HCT116 (cell line): ENCODE results near the gene GPRIN1.

Experiments
- TCF7L2 ChIP-seq: IDR thresholded peaks from 2 replicates; pipeline ENCODE4 v1.7.0; 2011; ENCODE audit warnings: borderline replicate concordance, inconsistent platforms; ENCODE audit not compliant: insufficient read depth, insufficient read length; ENCODE audit errors: extremely low read depth
- TF ChIP-seq, protein P1 (sequence below), 3 experiments: fragments of 200-600 bp in 1 of 3; sonication (generic) in 1 of 3; IDR thresholded peaks in 2 of 3; conservative IDR thresholded peaks in 1 of 3; 2 replicates each; pipeline ENCODE4 v1.5.1; 2012 to 2017; ENCODE audit warnings: low read depth in 2 of 3, low read length in 2 of 3, antibody characterized with exemption in 1 of 3, borderline replicate concordance in 1 of 3, control low read depth in 1 of 3, mild to moderate bottlenecking in 1 of 3, mixed read lengths in 1 of 3, mixed run types in 1 of 3, moderate library complexity in 1 of 3; ENCODE audit not compliant: insufficient read depth in 1 of 3

DNA sequence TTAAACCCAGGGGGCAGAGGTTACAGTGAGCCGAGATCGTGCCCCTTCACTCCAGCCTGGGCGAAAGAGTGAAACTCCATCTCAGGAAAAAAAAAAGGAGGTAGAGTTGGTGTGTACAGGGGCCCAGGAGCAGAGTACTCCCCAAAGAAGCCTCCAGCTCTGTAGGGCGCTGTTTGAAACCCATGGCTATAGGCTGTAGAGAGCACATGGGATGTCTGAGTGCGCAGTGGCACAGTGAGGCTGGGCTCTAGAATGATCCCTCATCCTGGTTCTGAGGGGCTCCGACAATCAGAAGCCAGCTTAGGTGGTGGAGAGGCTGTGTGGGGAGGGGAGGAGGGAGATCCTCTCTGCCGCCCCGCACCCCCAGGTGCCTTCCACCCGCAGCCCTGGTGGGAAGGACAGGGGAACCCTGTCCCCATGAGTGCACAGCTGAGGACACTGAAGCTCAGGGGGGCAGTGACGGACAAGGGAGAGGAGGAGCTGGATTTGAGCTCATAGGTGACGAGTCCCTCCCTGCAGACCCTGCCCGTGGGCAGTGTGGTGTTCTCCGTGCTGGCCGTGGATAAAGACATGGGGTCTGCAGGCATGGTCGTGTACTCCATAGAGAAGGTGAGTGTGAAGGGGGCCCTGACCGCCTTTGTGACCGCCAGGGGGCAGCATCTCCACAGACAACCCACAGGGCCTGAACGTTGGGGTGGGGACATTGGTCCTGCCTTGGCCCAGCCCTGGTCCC, 36.2 kb downstream of the GPRIN1 start:
- TF ChIP-seq, protein P1, sequence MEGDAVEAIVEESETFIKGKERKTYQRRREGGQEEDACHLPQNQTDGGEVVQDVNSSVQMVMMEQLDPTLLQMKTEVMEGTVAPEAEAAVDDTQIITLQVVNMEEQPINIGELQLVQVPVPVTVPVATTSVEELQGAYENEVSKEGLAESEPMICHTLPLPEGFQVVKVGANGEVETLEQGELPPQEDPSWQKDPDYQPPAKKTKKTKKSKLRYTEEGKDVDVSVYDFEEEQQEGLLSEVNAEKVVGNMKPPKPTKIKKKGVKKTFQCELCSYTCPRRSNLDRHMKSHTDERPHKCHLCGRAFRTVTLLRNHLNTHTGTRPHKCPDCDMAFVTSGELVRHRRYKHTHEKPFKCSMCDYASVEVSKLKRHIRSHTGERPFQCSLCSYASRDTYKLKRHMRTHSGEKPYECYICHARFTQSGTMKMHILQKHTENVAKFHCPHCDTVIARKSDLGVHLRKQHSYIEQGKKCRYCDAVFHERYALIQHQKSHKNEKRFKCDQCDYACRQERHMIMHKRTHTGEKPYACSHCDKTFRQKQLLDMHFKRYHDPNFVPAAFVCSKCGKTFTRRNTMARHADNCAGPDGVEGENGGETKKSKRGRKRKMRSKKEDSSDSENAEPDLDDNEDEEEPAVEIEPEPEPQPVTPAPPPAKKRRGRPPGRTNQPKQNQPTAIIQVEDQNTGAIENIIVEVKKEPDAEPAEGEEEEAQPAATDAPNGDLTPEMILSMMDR (IDR thresholded peaks at IDR 0.05 in 2 of 3, conservative IDR thresholded peaks at IDR 0.05 in 1 of 3; ENCODE audit: borderline replicate concordance in 1 of 3, insufficient read depth in 1 of 3, low read depth in 2 of 3, low read length in 2 of 3): peak; percentile 81 to 89 (median 88)
- no peak for TF ChIP-seq TCF7L2
